CD1c-positive myeloid dendritic cell (primary cell): ENCODE results near the gene PRSS21.

Experiments used
- DNase-seq: peaks from one replicate; pipeline ENCODE4 v3.0.0-alpha.2; 2016; ENCODE audit errors: extremely low spot score

The PRSS21 gene

GRCh38 chr16:2843526-2843925 is 26.5 kb downstream of the PRSS21 start:
- no peak for DNase-seq

- DNase-seq: no peak
Measured at GRCh38 chr16:2845116-2845515, 28.1 kb downstream of the PRSS21 start.

GRCh38 chr16:2846511-2847310 is 29.7 kb downstream of the PRSS21 start:
- no peak for DNase-seq

- peak; percentile 50 for DNase-seq
Measured at GRCh38 chr16:2848933-2849725, 32.1 kb downstream of the PRSS21 start.

GRCh38 chr16:2852003-2852730 is 35.1 kb downstream of the PRSS21 start:
- no peak for DNase-seq

- DNase-seq: no peak
Measured at GRCh38 chr16:2852731-2853507, 35.9 kb downstream of the PRSS21 start.

- DNase-seq: no peak
Measured at GRCh38 chr16:2853531-2854073, 36.6 kb downstream of the PRSS21 start.

- peak; percentile 52 for DNase-seq
Measured at GRCh38 chr16:2854700-2855309, 37.8 kb downstream of the PRSS21 start.

GRCh38 chr16:2855536-2855935 is 38.5 kb downstream of the PRSS21 start:
- no peak for DNase-seq

GRCh38 chr16:2856061-2856670 is 39.1 kb downstream of the PRSS21 start:
- peak; percentile 40 for DNase-seq

GRCh38 chr16:2856686-2857450 is 39.8 kb downstream of the PRSS21 start:
- DNase-seq: no peak

GRCh38 chr16:2857451-2858244 is 40.6 kb downstream of the PRSS21 start, which contains the start of gene PRSS22:
PRSS22 (minus strand) TSS chr16:2858170; CDS start chr16:2858104, 66 bp downstream.
- DNase-seq: peak; percentile 31

- DNase-seq: no peak
Measured at GRCh38 chr16:2858245-2859025, 41.4 kb downstream of the PRSS21 start.

- no peak for DNase-seq
Measured at GRCh38 chr16:2859686-2860265, 42.7 kb downstream of the PRSS21 start.

GRCh38 chr16:2860826-2861567 is 44.0 kb downstream of the PRSS21 start:
- peak; percentile 41 for DNase-seq

- DNase-seq: no peak
Measured at GRCh38 chr16:2865651-2866050, 48.6 kb downstream of the PRSS21 start.

GRCh38 chr16:2866431-2866830 is 49.4 kb downstream of the PRSS21 start:
- DNase-seq: no peak
